Measurements from ENCODE around the gene IL10RA. TPM values are rescaled to one million over a fixed set of nuclear protein-coding genes. Genes with fewer than 3 reads are reported as not detected.

The IL10RA gene
- total RNA-seq, 2 donors from 2014 or later = 4.5 to 10.7 TPM

- no peaks in the 10 kb centered on the region for H3K36me3 ChIP-seq
- no peak for DNase-seq (ENCODE audit: low spot score)
- H3K27me3 ChIP-seq (replicated peaks; ENCODE audit: insufficient read depth) = no peaks in the 10 kb centered on the region
- intact Hi-C loops (cut with DNase I) = no loop called here
- no peak overlapping the region for H3K4me3 ChIP-seq
- H3K9me3 ChIP-seq = no peaks in the 10 kb centered on the region
- no peak overlapping the region for H3K27ac ChIP-seq
- no peak for TF ChIP-seq POLR2A (IDR thresholded peaks at IDR 0.05)
- TF ChIP-seq POLR2AphosphoS5 (IDR thresholded peaks at IDR 0.05) = no peak
- no peak for TF ChIP-seq CTCF (IDR thresholded peaks at IDR 0.05)
- WGBS = 86% methylated on average over 15 of the region's 15 CpGs
- no peaks in the 10 kb centered on the region for H3K4me1 ChIP-seq (replicated peaks)
Observed at GRCh38 chr11:117950993-117951961, 34.9 kb upstream of the IL10RA start.

- WGBS = 95% methylated on average over 3 of the region's 3 CpGs
- Histone ChIP-seq H3K9me3 (no peaks in the 10 kb centered on the region), H3K4me1 (replicated peaks) (no peaks in the 10 kb centered on the region), H3K4me3 (no peak overlapping the region), H3K27me3 (replicated peaks; ENCODE audit: insufficient read depth) (no peaks in the 10 kb centered on the region), H3K27ac (no peak overlapping the region), H3K36me3 (no peaks in the 10 kb centered on the region)
- TF ChIP-seq CTCF (IDR thresholded peaks at IDR 0.05) = no peak
- TF ChIP-seq POLR2AphosphoS5 (IDR thresholded peaks at IDR 0.05) = no peak
- TF ChIP-seq POLR2A (IDR thresholded peaks at IDR 0.05) = no peak
- intact Hi-C loops (cut with DNase I) = no loop called here
- no peak for DNase-seq (ENCODE audit: low spot score)
Observed at GRCh38 chr11:117953024-117953671, 33.0 kb upstream of the IL10RA start.

GRCh38 chr11:117958949-117959348 is 27.2 kb upstream of the IL10RA start:
- no peaks in the 10 kb centered on the region for H3K9me3 ChIP-seq
- H3K4me3 ChIP-seq = no peak overlapping the region
- no peaks in the 10 kb centered on the region for H3K36me3 ChIP-seq
- H3K27ac ChIP-seq = no peak overlapping the region
- intact Hi-C loops (cut with DNase I) = no loop called here
- H3K4me1 ChIP-seq (replicated peaks) = no peaks in the 10 kb centered on the region
- TF ChIP-seq POLR2AphosphoS5 (IDR thresholded peaks at IDR 0.05) (no peak), POLR2A (IDR thresholded peaks at IDR 0.05) (no peak), CTCF (IDR thresholded peaks at IDR 0.05) (no peak)
- H3K27me3 ChIP-seq (replicated peaks; ENCODE audit: insufficient read depth) = no peaks in the 10 kb centered on the region
- WGBS = 93% methylated on average over 1 of the region's 1 CpG
- DNase-seq (ENCODE audit: low spot score) = no peak

GRCh38 chr11:117959438-117960149 is 26.6 kb upstream of the IL10RA start:
- DNase-seq (ENCODE audit: low spot score) = no peak
- Histone ChIP-seq H3K9me3 (no peaks in the 10 kb centered on the region), H3K27me3 (replicated peaks; ENCODE audit: insufficient read depth) (no peaks in the 10 kb centered on the region), H3K4me3 (no peak overlapping the region), H3K27ac (no peak overlapping the region), H3K4me1 (replicated peaks) (no peaks in the 10 kb centered on the region), H3K36me3 (no peaks in the 10 kb centered on the region)
- intact Hi-C loops (cut with DNase I) = no loop called here
- TF ChIP-seq POLR2A (IDR thresholded peaks at IDR 0.05) = no peak
- no peak for TF ChIP-seq POLR2AphosphoS5 (IDR thresholded peaks at IDR 0.05)
- TF ChIP-seq CTCF (IDR thresholded peaks at IDR 0.05) = no peak
- WGBS = 70% methylated on average over 1 of the region's 1 CpG

Measured in prostate gland (tissue), 2 donors.